GM19043 (cell line): ENCODE measurements around the gene USP26.
"Not testable (repeated sequence)": the region's sequence is repeated elsewhere in the genome, so short reads cannot be mapped to it uniquely, and the experiment has no call there.

ENCODE experiments used
- ATAC-seq: cut with Tn5 transposase; IDR thresholded peaks from one replicate; pipeline ENCODE4 v1.9.1; 2021; ENCODE audit warnings: low read depth; ENCODE audit not compliant: unreplicated experiment

Gene USP26

DNA sequence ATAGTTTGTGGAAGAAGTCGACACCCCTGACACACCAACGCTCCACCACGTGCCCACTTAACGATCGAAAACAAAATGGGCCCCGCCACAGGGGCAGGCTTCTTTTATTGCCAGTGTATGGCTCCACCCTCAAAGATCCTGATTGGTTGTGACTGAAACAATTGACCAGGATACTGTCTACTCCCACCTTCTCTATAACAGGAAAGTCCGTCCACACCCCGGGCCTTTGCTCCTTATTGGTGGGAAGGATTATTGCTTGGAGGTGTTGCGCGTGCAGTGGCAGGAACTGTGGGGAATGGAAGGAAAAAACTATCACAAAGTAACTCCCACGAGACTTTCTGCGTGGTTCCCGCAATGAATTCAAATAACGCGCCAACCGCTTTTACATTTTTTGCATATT lies at the start of gene USP26:
USP26 (minus strand) TSS at position 79 of the 400 bp plus-strand sequence. CDS start 68,889 bp downstream, outside the sequence.
- no peak for ATAC-seq

DNA sequence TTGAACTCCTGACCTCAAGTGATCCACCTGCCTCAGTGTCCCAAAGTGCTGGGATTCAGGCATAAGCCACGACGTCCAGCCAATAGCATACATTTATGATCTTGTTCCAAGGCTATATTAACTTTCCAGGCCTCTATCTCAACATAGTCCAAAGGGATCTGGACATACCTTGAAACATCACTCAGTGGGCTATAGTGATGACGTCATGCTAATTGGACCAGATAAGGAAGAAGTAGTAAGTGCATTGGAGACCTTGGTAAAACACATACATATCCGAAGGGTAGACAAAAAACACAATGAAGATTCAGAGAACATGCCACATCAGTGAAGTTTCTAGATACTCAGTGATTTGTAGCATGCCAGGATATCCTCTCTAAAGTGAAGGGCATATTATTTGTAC lies 37.4 kb upstream of the USP26 start:
- no peak for ATAC-seq

DNA sequence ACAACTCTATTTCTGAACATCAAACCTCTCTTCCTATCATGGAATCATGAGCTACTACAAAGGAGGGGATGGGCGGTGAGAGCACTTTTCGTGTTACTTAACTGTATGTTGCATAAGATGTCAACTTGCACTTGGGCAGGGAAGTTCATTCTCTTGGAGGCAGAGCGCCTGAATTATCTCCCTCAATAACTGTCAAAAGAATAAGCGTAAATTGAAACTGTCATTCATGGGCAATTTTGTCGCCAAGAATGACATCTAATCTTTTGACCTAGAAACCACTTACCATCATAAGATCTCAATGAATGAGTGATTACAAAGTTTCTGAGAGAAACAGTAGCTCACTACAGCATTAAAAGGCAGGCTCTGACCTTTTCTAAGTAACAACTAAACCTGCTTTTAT lies 23.5 kb upstream of the USP26 start:
- no peak for ATAC-seq

DNA sequence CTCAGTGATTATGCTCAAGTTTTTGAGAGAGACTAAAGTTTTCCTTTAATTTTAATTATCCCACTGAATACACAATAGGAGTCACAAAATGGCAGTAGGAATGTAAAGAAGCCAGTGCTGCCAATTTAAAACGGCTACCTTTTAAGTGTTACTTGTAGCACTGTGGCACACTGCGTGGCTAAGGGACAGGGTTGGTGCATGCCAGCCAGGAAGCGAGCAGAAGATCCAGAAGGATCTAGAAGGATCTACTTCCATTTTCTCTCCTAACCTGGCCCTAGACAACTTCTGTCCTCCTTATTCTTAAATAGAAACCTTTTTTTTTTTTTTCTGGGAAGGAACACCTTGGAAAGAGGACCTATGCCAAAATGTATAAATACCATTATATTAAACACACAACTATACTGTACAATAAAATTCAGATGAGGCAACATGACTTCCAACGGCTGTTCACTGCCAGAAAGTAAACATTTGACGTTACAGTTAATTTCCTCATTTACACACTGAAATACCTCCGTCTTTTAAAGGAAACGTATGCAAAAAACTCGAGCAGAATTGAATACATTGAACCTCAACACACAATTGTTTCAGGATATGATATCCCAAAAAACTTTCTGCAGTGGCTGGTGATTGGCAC lies 2.7 kb downstream of the USP26 start:
- ATAC-seq: no peak

- ATAC-seq: no peak
These were observed 6.6 kb downstream of the USP26 start for GRCh38 chrX:133090236-133090809.

GRCh38 chrX:133089411-133089810 lies 7.5 kb downstream of the USP26 start:
- no peak for ATAC-seq

DNA sequence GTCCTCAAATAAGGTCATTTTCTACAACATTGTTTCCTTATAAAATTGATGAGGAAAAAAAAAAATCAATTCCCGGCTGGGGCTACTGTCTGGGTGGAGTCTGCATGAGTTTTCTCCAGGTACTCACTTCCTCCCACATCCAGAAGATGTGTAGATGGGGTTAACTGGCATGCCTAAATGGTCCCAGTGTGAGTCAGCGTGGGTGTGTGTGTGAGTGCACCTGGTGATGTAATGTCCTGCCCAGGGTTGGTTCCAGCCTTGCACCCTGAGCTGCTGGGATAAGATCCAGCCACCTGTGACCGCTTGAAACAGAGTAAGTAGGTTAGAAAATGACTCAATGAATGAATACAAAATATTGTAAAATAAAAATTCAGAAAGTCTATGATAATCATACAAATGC lies 11.1 kb downstream of the USP26 start:
- no peak for ATAC-seq

GRCh38 chrX:133085056-133085455 lies 11.9 kb downstream of the USP26 start:
- ATAC-seq: not testable (repeated sequence)

DNA sequence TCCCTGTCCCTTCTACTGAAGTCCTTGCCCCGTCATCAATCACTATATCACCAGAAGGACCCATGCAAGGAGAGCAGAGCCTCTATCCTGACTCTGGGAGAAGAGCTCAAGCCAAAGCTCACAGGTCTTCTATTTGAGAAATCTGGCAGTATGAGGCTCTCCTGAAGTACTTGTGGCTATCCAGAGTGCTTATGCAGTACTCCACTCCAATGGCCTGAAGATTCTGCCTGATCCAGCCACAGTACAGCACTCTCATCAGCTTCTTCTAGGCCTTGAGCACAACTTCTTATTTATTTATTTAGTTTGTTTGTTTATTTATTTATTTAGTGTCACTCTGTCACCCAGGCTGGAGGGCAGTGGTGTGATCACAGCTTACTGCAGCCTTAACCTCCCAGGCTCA lies 13.0 kb downstream of the USP26 start:
- ATAC-seq: no peak

GRCh38 chrX:133081990-133082389 lies 14.9 kb downstream of the USP26 start:
- no peak for ATAC-seq

DNA sequence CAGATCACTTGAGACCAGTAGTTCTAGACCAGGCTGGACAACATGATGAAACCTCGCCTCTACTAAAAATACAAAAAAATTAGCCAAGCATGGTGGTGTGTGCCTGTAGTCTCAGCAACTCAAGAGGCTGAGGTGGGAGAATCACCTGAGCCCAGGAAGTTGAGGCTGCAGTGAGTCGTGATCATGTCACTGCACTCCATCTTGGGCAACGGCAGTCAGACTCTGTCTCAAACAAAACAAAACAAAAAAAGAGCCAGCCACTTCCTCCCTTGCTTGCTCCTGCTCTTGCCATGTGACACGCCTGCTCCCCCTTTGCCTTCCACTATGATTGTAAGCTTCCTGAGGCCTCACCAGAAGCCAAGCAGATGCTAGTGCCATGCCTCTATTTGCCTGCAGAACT lies 19.1 kb downstream of the USP26 start:
- ATAC-seq: not testable (repeated sequence)

DNA sequence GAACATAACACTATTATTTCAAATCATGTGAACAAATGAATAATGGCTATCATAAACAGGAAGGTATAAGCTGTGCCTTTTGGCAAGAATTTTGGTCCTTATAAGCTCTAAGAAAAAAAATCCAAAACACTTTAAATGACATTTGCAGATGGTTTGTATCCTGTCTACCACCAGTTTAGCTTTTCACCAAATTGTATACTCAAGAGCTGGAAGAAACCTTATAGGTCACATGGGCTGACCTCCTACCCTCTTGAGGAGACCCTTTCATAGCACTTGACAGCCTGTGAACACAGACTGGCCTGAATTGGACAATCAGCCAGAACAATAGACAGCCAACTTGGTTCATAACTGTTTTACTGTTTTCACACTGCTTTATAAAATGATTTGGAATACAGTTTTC lies 24.3 kb downstream of the USP26 start:
- no peak for ATAC-seq

- ATAC-seq: no peak
These were observed 28.4 kb downstream of the USP26 start for GRCh38 chrX:133068461-133068860.

DNA sequence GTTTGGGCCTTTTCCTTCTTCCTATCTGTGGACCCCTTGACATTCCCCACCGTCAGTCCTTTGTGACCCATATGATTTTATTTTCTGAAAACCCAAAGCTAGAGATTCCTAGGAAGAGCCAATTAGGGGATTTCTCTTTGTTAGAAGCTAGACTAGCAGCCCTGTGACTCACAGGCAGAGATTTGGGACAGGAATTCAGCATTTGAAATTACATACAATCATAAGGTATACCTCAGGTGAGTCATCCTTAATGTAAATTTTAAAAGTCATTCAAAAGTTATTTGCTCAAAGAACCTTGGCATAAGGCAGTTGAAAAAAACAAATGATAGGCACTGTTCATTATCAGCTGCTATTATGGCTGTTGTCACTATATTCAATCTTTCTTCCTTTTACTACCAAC lies 40.6 kb downstream of the USP26 start:
- no peak for ATAC-seq

DNA sequence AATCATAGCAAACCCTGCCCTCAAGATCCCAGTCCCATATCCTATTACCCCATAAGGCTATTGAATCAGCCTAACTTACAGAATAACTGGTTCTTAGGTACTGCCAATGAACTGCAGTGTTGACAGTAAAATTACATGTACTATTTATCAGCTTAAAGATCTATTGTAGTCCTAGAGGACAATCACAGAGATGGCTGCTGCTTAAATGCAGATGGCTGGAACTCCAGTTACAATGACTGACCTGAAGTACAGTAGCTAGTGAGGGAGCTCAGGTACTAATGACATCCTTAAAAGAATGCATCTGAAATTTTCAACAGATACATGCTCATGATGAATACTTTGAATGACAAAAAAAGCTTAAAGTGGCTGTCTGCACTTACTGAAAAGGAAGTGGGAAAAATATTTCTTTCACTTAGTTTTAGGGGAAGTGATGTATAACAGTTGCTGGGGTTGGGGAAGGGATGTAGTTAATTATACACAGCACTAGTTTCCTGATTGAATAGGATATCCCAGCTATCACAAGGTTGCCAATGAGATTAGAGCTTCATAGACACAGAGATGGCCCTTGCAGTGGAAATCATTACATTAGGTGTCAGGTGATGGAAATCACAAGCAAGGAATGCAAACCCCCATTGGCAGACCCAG lies 42.0 kb downstream of the USP26 start:
- ATAC-seq: no peak

- no peak for ATAC-seq
These were observed 42.9 kb downstream of the USP26 start for GRCh38 chrX:133053861-133054598.

DNA sequence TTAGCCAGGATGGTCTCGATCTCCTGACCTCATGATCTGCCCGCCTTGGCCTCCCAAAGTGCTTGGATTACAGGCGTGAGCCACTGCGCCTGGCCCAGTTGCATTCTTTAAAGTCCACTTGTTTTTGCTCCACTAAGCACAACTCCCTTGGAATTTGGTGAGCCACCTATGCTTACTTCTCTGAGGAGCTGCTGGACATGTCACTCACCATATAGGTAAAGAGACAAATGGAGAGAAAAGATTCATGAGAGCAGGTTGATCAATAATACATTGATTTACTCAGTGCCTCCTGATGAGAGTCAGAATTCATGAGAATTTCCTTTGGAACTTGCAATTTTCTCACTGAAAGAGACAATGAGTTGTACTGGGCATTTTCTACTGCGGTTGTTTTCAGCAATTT lies 48.2 kb downstream of the USP26 start:
- ATAC-seq: no peak

- no peak for ATAC-seq
These were observed 50.3 kb downstream of the USP26 start for GRCh38 chrX:133046601-133047000.

DNA sequence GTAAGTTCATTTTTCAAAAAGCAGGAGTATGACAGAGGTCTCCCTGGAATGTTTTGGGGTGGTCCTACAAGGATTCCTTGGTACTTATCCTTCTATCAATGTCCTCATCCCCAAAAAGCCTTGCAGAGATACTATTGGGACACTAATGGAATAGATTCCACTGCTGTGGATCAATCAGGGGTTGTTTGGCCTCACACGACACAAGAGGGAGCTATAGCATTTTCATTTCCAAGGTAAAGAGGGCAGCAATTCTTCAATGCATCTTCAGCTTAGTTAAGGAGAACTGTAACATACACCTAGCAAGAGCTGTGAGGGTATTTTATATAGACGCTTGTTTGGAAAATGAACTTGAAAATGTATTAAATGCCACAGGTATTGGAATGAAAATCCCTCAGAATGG lies 50.9 kb downstream of the USP26 start:
- no peak for ATAC-seq

- not testable (repeated sequence) for ATAC-seq
These were observed 52.6 kb downstream of the USP26 start for GRCh38 chrX:133044145-133044786.

DNA sequence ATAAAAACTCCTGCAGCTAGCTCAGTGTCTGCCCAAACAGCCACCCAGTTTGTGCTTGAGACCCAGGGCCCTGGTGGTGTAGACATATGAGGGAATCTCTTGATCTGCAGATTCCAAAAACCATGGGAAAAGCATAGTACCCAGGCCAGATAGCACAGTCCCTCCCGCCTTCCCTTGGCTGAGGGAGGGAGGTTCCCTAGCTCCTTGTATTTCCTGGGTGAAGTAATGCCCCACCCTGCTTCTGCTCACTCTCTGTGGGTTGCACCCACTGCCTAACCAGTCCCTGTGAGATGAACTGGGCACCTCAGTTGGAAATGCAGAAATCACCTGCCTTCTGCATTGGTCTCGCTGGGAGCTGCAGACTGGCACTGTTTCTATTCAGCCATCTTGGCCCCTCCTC lies 54.6 kb downstream of the USP26 start:
- no peak for ATAC-seq
